GM23248 (cell line): ENCODE measurements around the gene SNTG2.

Source experiments
- EZH2 ChIP-seq: fragments of 200-600 bp; sonication (generic); IDR thresholded peaks from 2 replicates; pipeline ENCODE4 v1.6.1; 2018; ENCODE audit warnings: antibody characterized with exemption, mild to moderate bottlenecking; ENCODE audit not compliant: insufficient read depth, poor library complexity, severe bottlenecking
- EZH2phosphoT487 ChIP-seq: fragments of 200-600 bp; sonication (generic); IDR thresholded peaks from 2 replicates; pipeline ENCODE4 v1.6.1; 2018; ENCODE audit warnings: antibody characterized with exemption, moderate library complexity, mild to moderate bottlenecking, low read depth; ENCODE audit not compliant: insufficient read depth

GRCh38 chr2:1209246-1209645 lies 258.6 kb downstream of the SNTG2 start:
- TF ChIP-seq EZH2 (no peak), EZH2phosphoT487 (no peak)
